NCI-H2107 (cell line): ENCODE data around the gene MFNG.
"Not testable (repeated sequence)": the region's sequence is repeated elsewhere in the genome, so short reads cannot be mapped to it uniquely, and the experiment has no call there.

Source experiments
- DNase-seq: peaks from one replicate; lab custom pipeline; 2025; lab: John Stamatoyannopoulos, UW

Gene MFNG

GRCh38 chr22:37473437-37473946 is 12.7 kb downstream of the MFNG start:
- DNase-seq = no peak

DNA sequence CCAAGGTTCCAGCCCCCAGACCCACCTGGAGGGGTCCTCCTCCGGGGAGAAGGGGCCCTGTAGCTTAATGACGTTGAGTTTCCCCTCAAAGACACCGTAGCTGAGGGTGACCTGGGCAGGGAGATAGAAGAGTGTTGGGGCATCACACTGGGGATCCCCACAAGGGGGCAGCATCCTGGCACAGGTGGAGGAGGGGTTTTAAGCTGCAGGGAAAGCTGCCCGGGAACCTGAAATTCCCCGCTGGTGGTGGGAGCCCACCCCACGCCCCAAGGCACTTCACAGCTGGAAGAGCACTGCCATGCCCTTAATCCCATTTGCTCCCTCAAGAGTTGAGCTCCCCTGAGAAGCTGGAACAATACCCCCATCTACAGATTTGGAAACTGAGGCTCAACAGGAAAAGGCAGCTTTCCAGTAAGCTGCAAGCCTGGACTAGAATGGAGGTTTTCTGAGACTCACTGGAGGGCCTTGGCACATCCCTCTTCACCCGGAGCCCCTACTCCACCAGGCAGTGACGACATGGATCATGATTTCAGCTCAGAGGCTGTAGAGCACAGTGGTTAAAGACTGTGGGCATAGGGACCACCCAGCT is 13.7 kb downstream of the MFNG start:
- no peak for DNase-seq

DNA sequence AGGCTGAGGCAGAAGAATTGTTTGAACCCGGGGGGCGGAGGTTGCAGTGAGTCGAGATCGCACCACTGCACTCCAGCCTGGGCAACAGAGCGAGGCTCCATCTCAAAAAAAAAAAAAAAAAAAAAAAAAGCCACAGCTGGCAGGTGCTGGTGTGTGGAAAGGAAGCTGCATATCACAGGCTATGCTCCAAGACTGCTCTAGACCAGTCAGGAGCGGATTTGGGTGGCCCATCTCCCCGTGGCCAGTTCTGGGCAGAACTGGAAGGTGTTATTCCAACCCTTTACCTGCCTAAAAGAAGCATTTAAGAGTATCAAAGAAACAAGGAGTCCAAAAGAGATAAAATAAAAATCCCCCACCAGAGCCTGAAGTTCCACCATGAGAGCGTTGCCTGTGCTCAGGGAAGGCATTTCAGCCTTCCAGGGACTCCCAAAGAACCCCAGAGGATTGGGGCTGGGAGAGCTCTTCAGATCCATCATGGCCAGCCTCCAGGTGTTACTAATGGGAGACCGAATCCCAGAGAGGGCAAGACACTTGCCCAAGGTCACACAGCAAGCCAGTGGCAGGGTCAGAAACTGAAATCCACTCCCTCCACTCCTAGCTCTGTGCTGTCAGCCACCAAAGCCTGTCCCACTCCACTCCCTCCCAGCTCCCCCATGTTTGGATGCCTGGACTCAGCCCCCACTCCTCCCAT is 14.3 kb downstream of the MFNG start:
- DNase-seq = no peak

- DNase-seq = no peak
Measured at GRCh38 chr22:37470087-37470445, 16.1 kb downstream of the MFNG start.

DNA sequence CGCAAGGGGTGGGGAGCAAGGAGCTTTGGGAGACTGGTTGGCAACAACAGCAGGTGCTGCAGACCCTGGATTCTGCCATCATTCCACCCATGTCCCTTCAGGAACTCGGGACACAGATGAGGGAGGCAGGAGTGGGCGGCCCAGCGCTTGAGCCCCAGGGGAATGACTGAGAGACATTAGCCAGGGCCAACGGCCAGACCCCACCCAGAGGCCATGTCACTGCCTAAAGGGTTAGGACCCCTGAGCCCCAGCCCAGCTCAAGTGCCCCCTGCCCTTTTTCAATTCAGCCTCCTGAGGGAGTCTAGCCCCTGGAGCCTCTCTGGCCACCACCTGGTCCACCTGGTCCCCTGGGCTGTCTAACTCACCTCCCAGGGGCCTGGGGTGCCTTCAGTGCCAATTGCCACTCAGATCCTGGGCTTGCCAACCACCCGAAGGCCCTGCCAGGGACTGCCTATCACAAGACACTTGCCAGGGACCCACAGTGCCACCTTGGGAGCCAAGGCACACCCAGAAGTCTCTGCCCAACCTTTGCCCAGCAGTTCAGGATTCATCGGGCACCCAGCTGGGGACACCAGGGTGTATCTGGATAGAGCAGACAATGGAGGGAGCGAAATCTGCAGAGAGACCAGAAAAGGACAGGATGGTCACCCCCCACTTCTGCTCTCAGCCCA is 16.6 kb downstream of the MFNG start:
- DNase-seq = no peak

DNA sequence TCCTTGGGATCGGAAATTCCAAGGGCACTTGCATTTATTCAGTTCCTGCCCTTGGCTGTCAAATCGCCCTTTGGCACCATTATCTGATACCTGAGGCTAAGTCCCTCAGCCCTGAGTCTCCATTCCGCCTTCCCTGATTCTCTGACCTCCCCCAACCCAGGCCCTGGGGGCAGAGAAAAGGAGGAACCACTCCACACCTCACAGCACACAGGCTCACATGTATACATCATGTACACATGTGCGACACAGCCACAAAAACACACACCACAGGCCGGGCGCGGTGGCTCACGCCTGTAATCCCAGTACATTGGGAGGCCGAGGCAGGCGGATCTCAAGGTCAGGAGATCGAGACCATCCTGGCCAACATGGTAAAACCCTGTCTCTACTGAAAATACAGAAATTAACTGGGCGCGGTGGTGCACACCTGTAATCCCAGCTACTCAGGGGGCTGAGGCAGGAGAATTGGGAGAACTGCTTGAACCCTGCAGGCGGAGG is 17.9 kb downstream of the MFNG start:
- DNase-seq = not testable (repeated sequence)

- no peak for DNase-seq
Measured at GRCh38 chr22:37467391-37467955, 18.7 kb downstream of the MFNG start.

GRCh38 chr22:37464181-37464580 is 22.0 kb downstream of the MFNG start:
- DNase-seq = no peak

- no peak for DNase-seq
Measured at GRCh38 chr22:37462983-37463382, 23.2 kb downstream of the MFNG start.

DNA sequence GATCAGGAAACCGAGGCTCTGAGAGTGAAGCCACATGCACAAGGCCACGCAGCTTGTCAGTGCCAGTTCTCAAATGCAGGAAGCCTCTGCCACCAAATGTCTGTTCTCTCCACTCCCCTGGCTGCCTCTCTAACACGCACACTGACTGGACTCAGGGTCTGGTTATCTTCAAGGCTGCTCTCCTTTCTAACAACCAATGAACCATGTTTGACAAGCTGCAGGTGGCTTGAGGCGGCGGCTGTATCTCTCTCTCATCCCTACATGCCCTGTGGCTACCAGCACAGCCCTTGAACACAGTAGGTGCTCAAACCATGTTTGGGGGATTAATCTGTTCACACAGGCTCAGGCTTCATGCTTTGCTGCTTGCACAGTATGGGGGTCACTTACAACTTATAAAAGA is 23.7 kb downstream of the MFNG start:
- DNase-seq = no peak

DNA sequence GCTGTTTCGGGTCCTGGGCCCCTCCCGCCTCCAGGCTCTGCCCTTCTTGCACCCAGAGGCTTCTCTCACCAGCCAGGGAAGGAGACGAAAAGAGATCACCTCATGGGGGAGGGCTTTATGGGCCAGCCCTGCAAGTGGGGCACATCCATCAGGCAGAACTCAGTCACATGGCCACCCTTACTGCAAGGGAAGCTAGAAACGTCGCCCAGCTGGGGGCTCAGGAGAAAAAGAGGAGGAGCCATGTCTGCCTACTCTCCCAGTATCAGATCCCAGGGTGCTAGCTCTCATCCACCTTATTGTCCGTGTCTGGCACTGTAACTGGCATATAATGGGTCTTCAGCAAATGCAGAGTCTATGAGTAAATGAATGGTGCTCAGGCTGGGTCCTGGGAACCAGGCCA is 24.2 kb downstream of the MFNG start:
- no peak for DNase-seq

- no peak for DNase-seq
Measured at GRCh38 chr22:37460684-37461083, 25.5 kb downstream of the MFNG start.

DNA sequence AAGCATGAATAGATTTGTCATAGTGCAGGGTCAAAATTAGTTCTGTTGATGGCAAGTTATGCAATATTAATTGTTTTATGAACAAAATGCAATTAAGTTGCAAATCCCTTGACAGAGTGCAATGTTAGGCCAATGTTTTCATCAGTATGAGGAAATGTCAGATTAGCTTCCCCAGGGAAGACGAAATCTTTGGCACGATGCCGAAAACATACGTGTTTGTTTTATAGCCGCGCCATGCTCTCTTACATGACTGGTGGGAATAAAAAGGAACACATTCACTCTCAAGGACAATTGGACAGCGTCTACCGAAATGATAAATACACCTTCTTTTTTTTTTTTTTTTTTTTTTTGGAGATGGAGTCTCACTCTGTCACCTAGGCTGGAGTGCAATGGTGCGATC is 27.0 kb downstream of the MFNG start:
- DNase-seq = no peak

DNA sequence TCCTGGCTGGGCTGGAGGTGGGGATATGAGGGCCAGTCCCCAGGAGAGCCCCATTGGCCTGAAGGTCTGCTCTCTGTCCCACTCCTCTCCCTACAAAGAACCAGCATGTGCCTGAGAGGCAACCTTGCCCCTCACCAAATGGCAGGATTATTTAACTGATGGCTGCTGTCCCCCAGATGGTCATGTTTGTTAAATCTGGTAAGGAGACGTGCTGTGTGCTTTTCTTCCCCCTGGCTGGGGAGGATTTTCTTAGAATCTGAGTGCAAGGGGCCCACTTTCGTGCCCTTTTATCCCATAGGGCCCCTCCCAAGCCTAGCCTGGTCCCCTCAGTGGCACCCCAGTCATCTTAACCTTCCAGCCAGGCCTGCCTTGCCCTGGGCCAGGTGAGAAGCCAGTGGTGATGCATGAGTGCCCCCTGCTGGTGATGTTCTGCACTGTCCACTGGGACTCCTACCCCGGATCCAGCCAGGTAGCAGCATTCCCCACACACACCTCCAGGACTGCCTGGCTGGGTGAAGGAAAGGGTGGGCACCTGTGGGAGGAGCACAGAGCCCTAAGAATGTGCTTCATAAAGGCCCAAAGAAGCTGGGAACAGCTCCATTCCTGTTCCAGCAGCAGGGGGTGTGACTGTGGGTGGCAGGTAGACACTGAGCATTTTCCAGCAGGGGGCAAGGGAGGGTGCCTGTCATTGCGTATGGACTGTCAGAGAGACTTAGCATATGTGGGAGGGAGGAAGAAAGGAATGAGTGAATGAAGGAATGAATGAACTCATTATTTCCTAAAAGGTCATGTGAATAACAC is 28.9 kb downstream of the MFNG start:
- peak; percentile 22 for DNase-seq

- DNase-seq = no peak
Measured at GRCh38 chr22:37456346-37456745, 29.8 kb downstream of the MFNG start.

- DNase-seq = no peak
Measured at GRCh38 chr22:37455896-37456295, 30.3 kb downstream of the MFNG start.

DNA sequence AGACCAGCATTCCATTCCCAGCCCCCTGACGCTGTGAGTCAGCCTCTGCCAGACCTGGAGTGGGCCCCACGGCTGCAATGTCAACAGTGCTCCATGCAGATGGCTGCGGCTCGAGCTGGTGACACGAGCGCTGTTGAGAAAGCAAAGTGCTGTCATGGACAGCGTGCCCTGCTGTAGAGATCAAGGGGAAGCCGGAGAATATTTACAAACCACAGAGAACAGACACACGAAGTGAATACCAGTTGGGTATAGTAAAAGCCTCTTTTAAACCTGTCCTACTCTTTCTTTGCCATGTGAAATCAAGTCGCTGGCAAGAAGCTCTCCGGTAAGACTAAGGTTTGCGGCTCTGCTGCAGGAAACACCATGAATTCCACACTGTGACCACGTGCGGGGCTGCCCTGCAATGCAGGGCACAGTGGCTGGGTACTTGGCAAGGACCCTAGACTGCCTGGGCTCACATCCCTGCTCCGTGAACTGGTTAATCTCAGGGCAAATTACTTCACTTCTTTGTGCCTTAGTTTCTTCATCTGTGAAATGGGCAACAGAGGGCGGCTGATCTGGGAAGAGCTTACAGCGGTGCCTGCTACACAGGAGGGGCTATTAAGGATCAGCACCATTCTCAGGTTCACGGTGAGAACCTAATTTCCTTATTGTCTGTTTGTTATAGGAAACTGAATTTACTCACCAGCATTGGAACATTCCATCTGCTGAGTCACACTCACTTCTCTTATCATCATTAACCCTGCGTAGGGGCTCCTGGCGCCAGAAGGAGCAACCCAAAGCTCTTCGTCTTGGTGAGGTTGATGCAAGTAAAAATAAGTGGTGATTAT is 31.1 kb downstream of the MFNG start:
- no peak for DNase-seq

DNA sequence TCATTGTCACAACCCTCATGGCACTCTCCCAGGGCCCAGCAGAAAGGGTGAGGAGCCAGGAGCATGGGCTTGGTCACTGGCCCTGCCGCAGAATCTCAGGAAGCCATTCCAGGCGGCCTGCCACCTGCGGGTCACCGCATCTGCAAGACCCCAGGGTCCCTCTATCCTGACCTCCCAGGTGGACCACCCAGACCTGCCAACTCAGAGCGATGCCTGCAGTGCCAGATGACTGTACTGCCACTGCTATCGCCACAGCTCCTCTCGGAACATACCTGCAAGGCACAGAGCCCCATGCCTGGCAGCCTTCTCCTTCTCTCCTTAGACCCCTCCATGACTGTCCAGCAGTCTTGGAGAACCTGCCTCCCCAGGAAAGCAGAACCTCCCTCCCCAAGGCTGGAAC is 32.5 kb downstream of the MFNG start:
- no peak for DNase-seq

DNA sequence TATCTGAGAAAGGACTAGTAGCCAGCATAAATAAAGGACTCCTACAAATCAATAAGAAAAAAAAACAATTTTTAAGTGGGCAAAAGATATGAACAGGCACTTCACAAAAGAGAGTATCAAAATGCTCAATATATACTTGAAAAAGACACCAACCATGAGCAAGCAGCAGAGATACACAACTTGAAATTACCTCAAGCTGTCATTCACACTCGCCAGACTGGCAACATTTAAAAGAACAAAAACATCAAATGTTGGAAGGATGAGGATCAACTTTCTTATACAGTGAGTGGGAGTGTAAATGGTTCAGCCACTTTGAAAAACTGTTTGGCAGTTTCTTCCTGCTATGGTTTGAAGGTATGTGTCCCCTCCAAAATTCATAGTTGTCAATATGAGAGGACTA is 35.0 kb downstream of the MFNG start:
- DNase-seq = no peak

- DNase-seq = no peak
Measured at GRCh38 chr22:37449331-37450001, 36.7 kb downstream of the MFNG start.
